Stomach (tissue), 4 donors: ENCODE measurements around the gene GET3.

Experiments used
- CTCF ChIP-seq, 7 experiments: fragments of 450-650 bp in 4 of 7; fragments of 200-600 bp in 3 of 7; sonication (generic) in 3 of 7; IDR thresholded peaks; one replicate each; pipeline ENCODE4 v1.5.1; 2016 to 2019; ENCODE audit warnings: antibody characterized with exemption in 7 of 7, control low read depth in 2 of 7, mild to moderate bottlenecking in 1 of 7
- EP300 ChIP-seq: sonication (generic); formaldehyde crosslinking; IDR thresholded peaks from one replicate; pipeline ENCODE4 v1.6.1; 2017; ENCODE audit warnings: antibody characterized with exemption
- POLR2A ChIP-seq, 4 donors: fragments of 450-650 bp; IDR thresholded peaks; one replicate each; pipeline ENCODE4 v1.6.1; 2016; ENCODE audit warnings: antibody characterized with exemption in 4 of 4, control low read depth in 2 of 4, mild to moderate bottlenecking in 1 of 4, moderate library complexity in 1 of 4
- POLR2AphosphoS5 ChIP-seq, 3 donors: sonication (generic); formaldehyde crosslinking; IDR thresholded peaks; one replicate each; pipeline ENCODE4 v1.6.1; 2016; ENCODE audit warnings: antibody characterized with exemption in 3 of 3

- TF ChIP-seq POLR2A (IDR thresholded peaks at IDR 0.05) (no peak), CTCF (IDR thresholded peaks at IDR 0.05) (no peak), EP300 (no peak), POLR2AphosphoS5 (IDR thresholded peaks at IDR 0.05) (no peak)
Measured at GRCh38 chr19:12745166-12745897, 8.0 kb downstream of the GET3 start.
